Ishikawa (cell line): ENCODE results near the gene IQSEC3.

ENCODE experiments used
- NFIC ChIP-seq: IDR thresholded peaks from 2 replicates; pipeline ENCODE4 v1.6.1; 2012
- TAF1 ChIP-seq: IDR thresholded peaks from 2 replicates; pipeline ENCODE4 v1.6.1; 2012; ENCODE audit warnings: low read depth, mild to moderate bottlenecking
- TEAD4 ChIP-seq: IDR thresholded peaks from 2 replicates; pipeline ENCODE4 v1.6.1; 2012
- ZBTB7A ChIP-seq: IDR thresholded peaks from 2 replicates; pipeline ENCODE4 v1.6.1; 2012; ENCODE audit warnings: low read depth
- TF ChIP-seq, protein P1 (sequence below): IDR thresholded peaks from 2 replicates; pipeline ENCODE4 v1.6.1; 2012; ENCODE audit warnings: low read depth, mild to moderate bottlenecking

DNA sequence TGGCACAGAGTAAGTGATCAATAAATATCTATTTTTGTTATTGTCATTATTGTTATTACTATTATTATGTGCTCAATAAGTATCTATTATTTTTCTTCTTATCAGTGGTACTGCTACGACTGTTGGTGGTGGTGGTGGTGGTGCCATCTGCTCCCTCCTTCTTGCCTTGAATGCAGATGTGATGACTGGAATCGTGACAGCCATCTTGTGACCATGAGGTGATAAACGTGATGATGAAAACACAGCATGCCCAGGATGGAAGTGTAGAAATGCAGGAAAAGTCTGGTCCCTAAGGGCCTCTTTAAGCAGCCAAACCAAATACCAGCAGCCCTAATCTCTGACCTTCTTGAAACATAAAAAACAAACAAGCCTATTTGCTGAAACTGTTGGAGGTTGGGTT lies 125.0 kb downstream of the IQSEC3 start:
- TF ChIP-seq ZBTB7A (no peak), TEAD4 (no peak), TAF1 (no peak), NFIC (no peak)
- TF ChIP-seq, protein P1, sequence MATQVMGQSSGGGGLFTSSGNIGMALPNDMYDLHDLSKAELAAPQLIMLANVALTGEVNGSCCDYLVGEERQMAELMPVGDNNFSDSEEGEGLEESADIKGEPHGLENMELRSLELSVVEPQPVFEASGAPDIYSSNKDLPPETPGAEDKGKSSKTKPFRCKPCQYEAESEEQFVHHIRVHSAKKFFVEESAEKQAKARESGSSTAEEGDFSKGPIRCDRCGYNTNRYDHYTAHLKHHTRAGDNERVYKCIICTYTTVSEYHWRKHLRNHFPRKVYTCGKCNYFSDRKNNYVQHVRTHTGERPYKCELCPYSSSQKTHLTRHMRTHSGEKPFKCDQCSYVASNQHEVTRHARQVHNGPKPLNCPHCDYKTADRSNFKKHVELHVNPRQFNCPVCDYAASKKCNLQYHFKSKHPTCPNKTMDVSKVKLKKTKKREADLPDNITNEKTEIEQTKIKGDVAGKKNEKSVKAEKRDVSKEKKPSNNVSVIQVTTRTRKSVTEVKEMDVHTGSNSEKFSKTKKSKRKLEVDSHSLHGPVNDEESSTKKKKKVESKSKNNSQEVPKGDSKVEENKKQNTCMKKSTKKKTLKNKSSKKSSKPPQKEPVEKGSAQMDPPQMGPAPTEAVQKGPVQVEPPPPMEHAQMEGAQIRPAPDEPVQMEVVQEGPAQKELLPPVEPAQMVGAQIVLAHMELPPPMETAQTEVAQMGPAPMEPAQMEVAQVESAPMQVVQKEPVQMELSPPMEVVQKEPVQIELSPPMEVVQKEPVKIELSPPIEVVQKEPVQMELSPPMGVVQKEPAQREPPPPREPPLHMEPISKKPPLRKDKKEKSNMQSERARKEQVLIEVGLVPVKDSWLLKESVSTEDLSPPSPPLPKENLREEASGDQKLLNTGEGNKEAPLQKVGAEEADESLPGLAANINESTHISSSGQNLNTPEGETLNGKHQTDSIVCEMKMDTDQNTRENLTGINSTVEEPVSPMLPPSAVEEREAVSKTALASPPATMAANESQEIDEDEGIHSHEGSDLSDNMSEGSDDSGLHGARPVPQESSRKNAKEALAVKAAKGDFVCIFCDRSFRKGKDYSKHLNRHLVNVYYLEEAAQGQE, result no peak
